Loucy (cell line): ENCODE measurements around the gene LRWD1.

Experiments used
- H2AFZ ChIP-seq: fragments of 200-600 bp; sonication (generic); 2 replicates; pipeline ENCODE4 v1.6.0; 2016; ENCODE audit warnings: antibody characterized with exemption, mild to moderate bottlenecking, low read length, moderate library complexity
- H3F3A ChIP-seq: fragments of 200-600 bp; 2 replicates; pipeline ENCODE4 v1.6.0; 2016; ENCODE audit warnings: antibody characterized with exemption, low read depth, mild to moderate bottlenecking
- H3K27me3 ChIP-seq: fragments of 200-600 bp; sonication (generic); 2 replicates; pipeline ENCODE4 v1.6.1; 2014; ENCODE audit warnings: low read length, mild to moderate bottlenecking; ENCODE audit not compliant: insufficient read depth, poor library complexity, severe bottlenecking
- H3K36me3 ChIP-seq: fragments of 200-600 bp; sonication (generic); 2 replicates; pipeline ENCODE4 v1.6.1; 2016; ENCODE audit warnings: low read length; ENCODE audit not compliant: insufficient read depth
- H3K4me1 ChIP-seq: fragments of 200-600 bp; sonication (generic); 2 replicates; pipeline ENCODE4 v1.5.1; 2014; ENCODE audit warnings: low read length, mild to moderate bottlenecking; ENCODE audit not compliant: insufficient read depth, poor library complexity, severe bottlenecking
- H3K4me2 ChIP-seq: fragments of 200-600 bp; sonication (generic); 2 replicates; pipeline ENCODE4 v1.6.0; 2014; ENCODE audit warnings: antibody characterized with exemption, low read length, low read depth, mild to moderate bottlenecking; ENCODE audit not compliant: poor library complexity, severe bottlenecking
- H3K4me3 ChIP-seq: fragments of 200-600 bp; sonication (generic); 2 replicates; pipeline ENCODE4 v1.5.1; 2014; ENCODE audit warnings: low read length, mild to moderate bottlenecking, mixed read lengths; ENCODE audit not compliant: poor library complexity, severe bottlenecking
- H3K79me2 ChIP-seq: fragments of 200-600 bp; sonication (generic); 2 replicates; pipeline ENCODE4 v1.6.1; 2014; ENCODE audit warnings: low read length; ENCODE audit not compliant: insufficient read depth
- H3K9ac ChIP-seq: fragments of 200-600 bp; sonication (generic); 2 replicates; pipeline ENCODE4 v1.6.0; 2014; ENCODE audit warnings: mild to moderate bottlenecking, low read depth, low read length, moderate library complexity; ENCODE audit not compliant: poor library complexity, severe bottlenecking
- H3K9me2 ChIP-seq: fragments of 200-600 bp; sonication (generic); replicated peaks from 2 replicates; pipeline ENCODE4 v1.6.1; 2016; ENCODE audit warnings: low read depth, low read length, mixed read lengths
- H3K9me3 ChIP-seq: fragments of 200-600 bp; sonication (generic); 2 replicates; pipeline ENCODE4 v1.6.1; 2014; ENCODE audit warnings: mild to moderate bottlenecking, antibody characterized with exemption, low read length, low read depth; ENCODE audit not compliant: insufficient read depth
- H4K20me1 ChIP-seq: fragments of 200-600 bp; sonication (generic); 2 replicates; pipeline ENCODE4 v1.6.0; 2014; ENCODE audit warnings: antibody characterized with exemption, low read length, mild to moderate bottlenecking; ENCODE audit not compliant: insufficient read depth, poor library complexity, severe bottlenecking
- CTCF ChIP-seq: fragments of 200-600 bp; sonication (generic); conservative IDR thresholded peaks from 2 replicates; pipeline ENCODE4 v1.5.1; 2014; ENCODE audit warnings: mild to moderate bottlenecking, antibody characterized with exemption, low read length
- EZH2phosphoT487 ChIP-seq: fragments of 200-600 bp; IDR thresholded peaks from 2 replicates; pipeline ENCODE4 v1.6.1; 2018; ENCODE audit warnings: antibody characterized with exemption, mild to moderate bottlenecking, moderate library complexity, borderline replicate concordance

Gene LRWD1

GRCh38 chr7:102417105-102417504 is 47.7 kb upstream of the LRWD1 start:
- no peak for TF ChIP-seq CTCF
- no peak for TF ChIP-seq EZH2phosphoT487
- Histone ChIP-seq H4K20me1 (peaks cover 3% of the 10 kb centered on the region), H3K4me3 (no peak overlapping the region), H3K9me2 (no peaks in the 10 kb centered on the region), H3K4me1 (no peaks in the 10 kb centered on the region), H3K9ac (no peak overlapping the region), H3K27me3 (no peaks in the 10 kb centered on the region), H2AFZ (no peak overlapping the region), H3F3A (no peaks in the 10 kb centered on the region), H3K79me2 (peaks cover 14% of the 10 kb centered on the region; the same call in 1 of the 2 replicates), H3K4me2 (no peak overlapping the region), H3K36me3 (peaks cover 68% of the 10 kb centered on the region; the same call in 1 of the 2 replicates), H3K9me3 (no peaks in the 10 kb centered on the region)

DNA sequence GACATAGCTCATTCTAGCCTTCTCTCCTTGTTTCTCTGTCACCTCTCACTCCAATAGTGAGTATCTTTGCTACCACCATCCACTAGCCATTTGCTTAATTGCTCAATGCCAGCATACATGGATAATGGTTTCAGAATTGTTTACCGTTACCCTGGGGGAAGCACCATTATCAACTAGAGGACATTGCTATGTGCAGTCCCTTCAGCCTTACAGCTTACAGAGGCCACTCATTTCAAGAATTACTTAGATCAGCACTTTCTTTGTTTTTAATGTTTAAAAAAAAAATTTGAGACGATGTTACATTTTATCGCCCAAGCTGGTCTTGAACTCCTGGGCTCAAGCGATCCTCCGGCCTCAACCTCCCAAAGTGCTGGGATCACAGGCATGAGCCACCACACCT is 46.2 kb upstream of the LRWD1 start:
- Histone ChIP-seq H3K9ac (no peak overlapping the region), H3K79me2 (peaks cover 8% of the 10 kb centered on the region; the same call in 1 of the 2 replicates), H3K4me1 (no peaks in the 10 kb centered on the region), H2AFZ (no peak overlapping the region), H3F3A (no peaks in the 10 kb centered on the region), H3K4me3 (no peak overlapping the region), H3K4me2 (no peak overlapping the region), H3K9me2 (no peaks in the 10 kb centered on the region), H4K20me1 (no peaks in the 10 kb centered on the region), H3K9me3 (no peaks in the 10 kb centered on the region), H3K36me3 (peaks cover 58% of the 10 kb centered on the region; the same call in 1 of the 2 replicates), H3K27me3 (no peaks in the 10 kb centered on the region)
- TF ChIP-seq EZH2phosphoT487 (no peak), CTCF (no peak)

- Histone ChIP-seq H3K36me3 (peaks cover 37% of the 10 kb centered on the region; the same call in 1 of the 2 replicates), H3K27me3 (no peaks in the 10 kb centered on the region), H3K9ac (no peak overlapping the region), H4K20me1 (no peaks in the 10 kb centered on the region), H3K4me1 (peaks cover 17% of the 10 kb centered on the region), H3K9me3 (no peaks in the 10 kb centered on the region), H3K4me3 (no peak overlapping the region), H3K4me2 (no peak overlapping the region), H3K79me2 (peaks cover 10% of the 10 kb centered on the region; the same call in 1 of the 2 replicates), H3K9me2 (no peaks in the 10 kb centered on the region), H2AFZ (no peak overlapping the region), H3F3A (peaks cover 6% of the 10 kb centered on the region; the same call in 1 of the 2 replicates)
- no peak for TF ChIP-seq CTCF
- no peak for TF ChIP-seq EZH2phosphoT487
Measured at GRCh38 chr7:102421706-102422240, 43.0 kb upstream of the LRWD1 start.
